HG02973 (cell line): ENCODE measurements around the gene B3GALT2.

ENCODE experiments used
- ATAC-seq: cut with Tn5 transposase; IDR thresholded peaks from one replicate; pipeline ENCODE4 v1.9.1; 2021; ENCODE audit warnings: moderate library complexity; ENCODE audit not compliant: unreplicated experiment

Gene B3GALT2

DNA sequence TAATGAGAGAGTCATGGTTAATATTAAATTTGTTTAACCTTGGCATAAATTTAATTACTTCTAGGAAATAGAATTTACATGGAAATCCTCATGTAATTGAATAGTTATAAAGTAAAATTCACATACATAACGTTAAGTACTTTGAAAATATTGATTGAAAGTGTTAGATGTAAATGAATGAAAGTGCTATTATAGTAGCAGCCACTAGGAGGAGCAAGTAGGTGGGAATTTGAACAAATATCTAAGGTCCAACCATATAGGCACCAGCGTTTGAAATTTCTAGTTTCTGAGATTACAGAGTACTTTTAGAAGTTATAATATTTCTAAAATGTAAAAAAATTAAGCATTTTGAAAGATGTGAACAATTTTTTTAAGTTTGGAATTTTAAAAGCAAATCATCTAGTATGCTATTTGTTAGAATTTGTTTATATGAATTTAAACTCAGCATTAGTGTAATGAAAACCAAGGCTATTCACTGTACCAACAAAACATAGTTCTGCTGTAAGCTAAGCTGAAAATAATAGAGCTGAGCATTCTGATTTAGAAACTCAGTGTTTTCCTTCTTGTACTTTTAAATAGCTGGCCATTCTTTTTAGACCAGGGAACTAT is 3.3 kb downstream of the B3GALT2 start:
- peak; percentile 71 for ATAC-seq

DNA sequence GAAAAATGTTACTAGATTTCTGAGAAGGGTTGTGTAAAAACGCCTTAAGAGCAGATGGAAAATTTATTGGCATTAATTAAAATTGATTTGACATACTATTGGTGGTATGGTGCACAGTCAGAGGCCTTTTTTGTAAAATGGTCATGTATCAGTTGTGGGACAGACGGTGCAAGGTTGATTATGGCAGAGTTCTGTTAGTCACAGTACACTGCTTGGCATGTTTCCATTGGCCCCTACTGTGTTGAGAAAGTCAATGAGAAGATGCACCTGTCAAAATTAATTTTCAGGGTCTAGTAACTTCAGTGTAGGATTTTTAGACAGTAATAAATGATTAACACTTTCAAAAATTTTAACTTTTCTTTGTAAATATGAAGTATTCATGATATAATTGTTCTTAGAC is 4.4 kb downstream of the B3GALT2 start:
- ATAC-seq: no peak

- ATAC-seq: no peak
Measured at GRCh38 chr1:193181536-193181935, 4.9 kb downstream of the B3GALT2 start.

DNA sequence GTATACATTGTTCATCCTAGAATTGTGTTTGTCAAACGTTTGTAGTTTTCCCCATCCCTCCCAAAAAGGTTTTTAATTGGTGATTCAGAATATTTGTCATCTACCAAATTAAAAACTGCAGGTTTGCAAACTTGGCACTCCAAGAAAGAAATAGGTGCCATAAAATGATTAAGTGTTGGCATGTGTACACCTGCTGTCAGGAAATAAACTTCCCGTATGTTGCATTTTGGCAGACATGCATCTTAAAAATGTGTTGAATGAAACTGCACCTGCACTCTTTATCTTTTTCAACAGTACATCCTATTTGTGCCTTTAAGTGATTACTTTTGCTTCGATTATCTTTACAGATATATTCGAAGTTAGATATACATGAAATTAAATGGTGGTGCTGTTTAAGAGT is 7.3 kb downstream of the B3GALT2 start:
- no peak for ATAC-seq

DNA sequence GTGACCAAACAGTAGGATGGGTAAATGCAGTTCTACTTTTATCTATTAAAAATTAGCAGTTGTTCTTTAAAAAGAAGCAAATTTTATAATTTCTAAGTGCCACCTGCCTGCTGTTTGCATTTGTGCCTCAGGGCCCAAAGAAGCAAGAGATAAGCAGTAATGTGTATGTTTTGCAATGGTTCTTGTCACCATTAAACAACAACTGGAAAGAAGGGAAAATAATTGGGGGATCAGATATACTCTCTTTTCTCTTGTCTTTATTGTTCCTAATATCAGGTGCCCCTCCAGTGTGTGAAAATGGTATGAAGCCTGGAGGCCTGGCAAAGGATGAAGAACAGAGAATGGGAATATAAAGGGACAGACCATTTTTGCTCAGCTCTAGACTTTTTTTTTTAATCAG is 9.6 kb downstream of the B3GALT2 start:
- no peak for ATAC-seq

- ATAC-seq: no peak
Measured at GRCh38 chr1:193176113-193176512, 10.3 kb downstream of the B3GALT2 start.

GRCh38 chr1:193157360-193157759 is 29.1 kb downstream of the B3GALT2 start:
- no peak for ATAC-seq

- no peak for ATAC-seq
Measured at GRCh38 chr1:193156822-193157142, 29.6 kb downstream of the B3GALT2 start.

GRCh38 chr1:193156117-193156821 is 30.1 kb downstream of the B3GALT2 start:
- ATAC-seq: no peak

DNA sequence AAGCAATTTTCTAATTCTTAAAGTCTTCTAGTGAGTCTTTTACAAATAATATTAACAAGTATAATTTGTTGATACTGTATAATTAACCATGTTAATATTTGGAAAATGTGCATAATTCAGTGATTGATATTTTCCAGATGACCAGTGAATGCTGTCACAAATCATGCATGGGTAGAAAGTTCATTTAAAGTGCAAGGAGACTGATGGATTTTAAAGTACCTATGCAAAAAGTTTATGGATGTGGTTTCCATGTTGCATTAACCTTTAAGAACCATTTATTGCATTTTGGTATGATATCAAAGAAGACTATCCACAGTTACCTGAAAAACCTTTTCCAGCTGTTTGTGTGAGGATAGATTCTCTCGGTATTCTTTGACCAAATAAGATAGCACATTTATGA is 41.4 kb downstream of the B3GALT2 start:
- no peak for ATAC-seq

DNA sequence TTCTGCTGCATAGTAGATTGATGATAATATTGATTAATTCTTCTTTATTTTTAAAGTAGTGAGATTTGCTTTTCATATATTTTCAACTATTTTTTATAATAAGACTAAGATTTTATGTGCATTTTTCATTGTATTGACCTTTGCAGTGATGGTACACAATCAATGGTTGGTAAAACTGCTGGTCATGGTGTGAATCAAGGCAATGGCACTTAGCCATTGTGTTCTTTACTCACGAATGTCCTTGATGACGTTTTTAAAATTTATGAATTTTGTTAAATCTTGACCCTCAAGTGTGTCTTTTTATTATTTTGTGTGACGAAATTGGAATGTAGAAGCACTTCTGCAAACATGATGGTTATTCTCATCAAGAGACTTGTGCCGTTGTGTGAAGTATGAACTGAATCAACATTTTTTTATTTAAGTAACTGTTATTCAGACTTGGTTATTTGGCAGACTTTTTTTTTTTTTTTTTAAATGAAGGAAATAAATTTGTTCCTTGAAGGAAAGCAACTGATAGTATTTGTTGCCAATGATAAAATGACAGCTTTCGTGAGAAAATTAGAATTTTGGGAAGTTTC is 42.0 kb downstream of the B3GALT2 start:
- ATAC-seq: no peak

DNA sequence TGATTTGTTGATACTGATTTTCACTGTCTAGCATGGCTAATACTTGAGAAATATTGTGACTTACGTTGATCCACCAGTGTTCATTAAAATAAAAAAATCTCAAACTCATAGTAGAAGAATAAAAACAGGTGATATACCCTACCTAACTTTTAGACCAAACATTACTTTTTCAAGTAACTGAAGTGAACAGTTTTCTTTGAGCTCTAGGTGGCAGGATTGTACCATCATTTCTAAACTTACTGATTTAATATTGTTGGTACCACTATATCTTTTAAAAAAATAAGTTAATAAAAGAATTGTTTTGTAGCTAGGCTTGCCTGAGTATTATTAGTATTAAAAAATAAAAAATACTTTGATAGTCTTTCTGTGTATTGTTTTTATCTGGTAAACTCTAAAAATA is 43.1 kb downstream of the B3GALT2 start:
- ATAC-seq: no peak

DNA sequence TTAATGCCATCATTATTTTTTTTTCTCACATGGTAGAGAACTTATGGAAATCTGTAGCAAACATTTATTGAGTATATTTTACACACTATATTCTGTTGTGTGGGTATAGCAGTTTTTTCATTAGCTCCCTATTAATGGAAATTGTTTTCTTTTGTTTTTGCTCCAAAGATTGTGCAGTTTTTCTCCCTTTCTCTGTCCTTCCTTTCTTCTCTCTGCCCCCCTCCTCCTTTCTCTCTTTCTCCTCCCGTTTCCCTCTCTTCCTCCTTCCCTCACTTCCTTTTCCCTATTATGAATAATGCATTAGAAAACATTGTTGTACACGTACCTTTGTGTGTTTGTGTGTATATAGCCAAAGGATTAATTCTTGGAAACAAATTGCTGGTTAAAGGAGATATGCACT is 44.0 kb downstream of the B3GALT2 start:
- ATAC-seq: no peak

DNA sequence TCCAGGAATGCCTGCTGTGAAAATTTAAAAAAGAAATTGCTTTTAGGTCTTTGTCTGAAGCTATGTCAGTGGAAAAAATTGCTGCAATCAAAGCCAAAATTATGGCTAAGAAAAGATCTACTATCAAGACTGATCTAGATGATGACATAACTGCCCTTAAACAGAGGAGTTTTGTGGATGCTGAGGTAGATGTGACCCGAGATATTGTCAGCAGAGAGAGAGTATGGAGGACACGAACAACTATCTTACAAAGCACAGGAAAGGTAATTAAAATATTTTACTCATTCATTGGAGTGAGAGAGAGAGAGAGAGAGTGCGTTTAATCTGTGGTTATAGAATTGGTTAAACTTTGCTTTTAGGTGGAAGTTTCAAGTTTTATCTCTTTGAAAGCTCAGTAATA is 44.6 kb downstream of the B3GALT2 start:
- ATAC-seq: no peak

DNA sequence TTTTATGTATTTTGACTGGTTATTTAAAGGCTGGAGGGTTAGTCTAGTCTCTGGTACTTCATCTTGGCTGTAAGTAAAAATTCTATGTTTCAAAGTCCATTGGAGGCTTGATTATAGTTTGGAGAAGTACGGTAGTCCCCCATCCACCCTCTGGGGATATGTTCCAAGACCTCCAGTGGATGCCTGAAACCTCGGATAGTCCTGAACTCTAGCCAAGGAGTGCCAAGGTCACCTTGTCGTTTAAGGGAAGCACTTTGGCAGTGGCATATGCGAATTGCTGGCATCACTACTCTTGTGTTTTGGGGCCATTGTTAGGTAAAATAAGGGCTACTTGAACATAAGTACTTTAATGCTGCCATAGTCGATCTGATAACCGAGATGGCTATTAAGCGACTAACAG is 46.2 kb downstream of the B3GALT2 start:
- no peak for ATAC-seq

DNA sequence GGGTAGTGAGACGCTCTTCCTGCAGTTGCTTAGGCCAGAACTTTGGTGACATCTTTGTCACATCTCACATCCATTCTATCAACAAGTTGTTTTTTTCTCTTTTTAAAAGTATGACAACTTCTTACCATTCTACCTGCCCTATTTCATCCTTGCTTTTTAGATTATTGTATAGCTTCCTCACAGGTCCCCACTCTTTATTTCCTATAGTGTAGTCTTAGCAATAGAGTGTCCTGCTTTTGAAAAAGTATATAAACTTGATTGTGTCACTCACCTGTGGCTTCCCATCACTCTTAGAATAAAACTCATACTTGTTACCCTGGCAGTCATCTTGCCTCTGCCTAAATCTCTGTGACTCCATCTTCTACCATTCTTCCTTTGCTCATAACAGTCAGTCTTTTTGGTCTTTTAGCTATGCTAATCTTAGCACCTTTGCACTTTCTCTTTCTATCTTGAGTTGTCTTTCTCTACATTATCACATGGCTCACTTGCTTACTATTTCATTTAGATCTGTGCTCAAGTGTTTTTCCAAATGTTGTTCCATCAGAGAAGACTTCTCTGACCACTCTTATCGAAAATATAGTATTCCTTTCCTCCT is 55.0 kb downstream of the B3GALT2 start:
- peak; percentile 75 for ATAC-seq
